Activated T-cell treated with anti-CD3 and anti-CD28 coated beads, Interleukin-2, amount 50 U/mL, for 48 hours (primary cell): ENCODE results near the gene FAM229A.
A peak's percentile ranks its signal among the peaks of the same experiment; 100 is the strongest.
"Not testable (repeated sequence)": the region's sequence is repeated elsewhere in the genome, so short reads cannot be mapped to it uniquely, and the experiment has no call there.

Experiments
- DNase-seq, 2 experiments: peaks; one replicate each; pipeline ENCODE4 v3.0.0-alpha.2; 2020

FAM229A gene, protein sequence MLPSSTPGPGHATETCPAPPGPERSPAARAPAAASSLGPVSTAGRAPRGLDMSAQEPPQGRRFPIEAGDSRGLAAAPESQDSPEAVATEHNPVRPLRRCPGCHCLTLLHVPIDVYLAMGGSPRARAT

DNA sequence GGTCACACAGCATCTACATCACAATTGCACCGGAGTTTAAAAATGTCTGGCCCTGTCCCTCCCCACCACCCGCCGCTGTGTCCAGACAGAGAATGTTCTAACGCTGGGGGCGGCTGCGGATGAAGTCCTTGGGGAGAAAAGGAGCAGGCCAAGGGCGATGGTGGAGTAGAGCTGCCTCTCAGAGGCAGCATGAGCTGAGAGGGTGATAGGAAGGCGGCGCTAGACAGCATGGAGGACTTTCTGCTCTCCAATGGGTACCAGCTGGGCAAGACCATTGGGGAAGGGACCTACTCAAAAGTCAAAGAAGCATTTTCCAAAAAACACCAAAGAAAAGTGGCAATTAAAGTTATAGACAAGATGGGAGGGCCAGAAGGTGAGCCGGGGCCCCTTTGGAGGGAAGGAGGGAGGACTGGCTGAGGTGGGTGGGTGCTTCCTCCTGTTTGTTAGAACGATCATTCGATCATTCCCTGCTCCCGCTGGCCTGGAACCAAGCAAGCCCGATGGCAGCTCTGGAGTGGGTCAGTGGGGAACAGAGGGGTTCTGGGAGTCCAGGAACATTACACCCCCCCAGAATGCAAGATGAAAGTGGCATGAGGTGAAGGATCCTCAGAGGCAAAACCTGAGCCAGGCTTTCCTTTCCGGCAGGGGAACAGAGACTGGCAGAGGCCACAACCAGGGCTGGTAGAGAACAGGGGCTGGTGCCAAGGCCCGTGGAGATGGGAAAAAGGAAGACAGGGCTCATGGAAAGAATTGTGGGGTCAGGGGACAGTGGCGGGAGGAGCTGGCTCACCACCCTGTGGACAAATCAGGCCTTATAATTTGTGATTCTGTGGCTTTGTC is at the start of gene FAM229A, which contains the start of gene TSSK3:
Gene FAM229A, minus strand, starts transcription at position 12 of the 840 bp plus-strand sequence. CDS start 394 bp downstream, outside the sequence.
Gene TSSK3, plus strand, starts transcription at position 66 of the 840 bp plus-strand sequence. Its CDS starts 163 bp downstream, at position 229.
- DNase-seq, result no peak

DNA sequence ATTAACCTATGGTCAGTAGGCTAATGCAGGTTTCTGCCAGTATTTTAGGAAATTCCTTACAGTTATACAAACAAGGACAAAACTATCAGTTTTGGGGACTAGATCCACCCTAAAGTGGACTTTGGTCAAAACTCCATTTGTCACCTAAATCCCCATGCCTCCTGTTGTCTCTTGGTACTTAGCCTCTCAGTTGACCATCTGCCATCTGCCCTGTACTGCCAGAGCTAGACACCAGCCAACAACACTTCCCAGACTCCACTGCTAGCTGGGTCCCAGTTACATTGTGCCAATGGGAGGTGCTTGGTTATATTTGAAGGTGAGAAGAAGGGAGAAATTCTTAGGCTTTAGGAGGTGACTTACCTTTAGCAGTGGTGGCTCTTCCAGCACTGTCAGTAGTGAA is 49.0 kb upstream of the FAM229A start:
- DNase-seq, result no peak

DNA sequence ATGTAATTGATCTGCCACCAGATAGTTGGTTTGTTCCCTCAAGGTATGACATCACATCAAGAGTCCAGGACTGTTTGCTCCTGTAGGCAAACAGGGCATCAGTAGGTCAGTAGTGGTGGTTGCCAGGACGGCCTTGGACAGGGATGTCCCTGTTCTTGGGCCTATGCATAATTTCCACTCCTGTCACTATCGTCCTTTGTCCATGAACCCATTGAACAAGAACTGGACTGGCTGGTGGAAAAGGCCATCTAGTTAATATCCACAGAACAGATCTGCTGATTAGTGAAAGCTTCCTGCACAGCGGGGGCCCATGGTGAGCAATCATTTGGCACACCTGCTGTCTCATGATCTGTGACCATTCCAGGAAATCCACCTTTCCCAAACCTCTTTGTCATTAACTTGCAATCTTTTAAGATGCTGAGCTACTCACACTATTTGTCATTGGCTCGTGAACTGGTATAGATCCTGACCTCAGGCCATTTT is 44.4 kb upstream of the FAM229A start:
- DNase-seq, result no peak

DNA sequence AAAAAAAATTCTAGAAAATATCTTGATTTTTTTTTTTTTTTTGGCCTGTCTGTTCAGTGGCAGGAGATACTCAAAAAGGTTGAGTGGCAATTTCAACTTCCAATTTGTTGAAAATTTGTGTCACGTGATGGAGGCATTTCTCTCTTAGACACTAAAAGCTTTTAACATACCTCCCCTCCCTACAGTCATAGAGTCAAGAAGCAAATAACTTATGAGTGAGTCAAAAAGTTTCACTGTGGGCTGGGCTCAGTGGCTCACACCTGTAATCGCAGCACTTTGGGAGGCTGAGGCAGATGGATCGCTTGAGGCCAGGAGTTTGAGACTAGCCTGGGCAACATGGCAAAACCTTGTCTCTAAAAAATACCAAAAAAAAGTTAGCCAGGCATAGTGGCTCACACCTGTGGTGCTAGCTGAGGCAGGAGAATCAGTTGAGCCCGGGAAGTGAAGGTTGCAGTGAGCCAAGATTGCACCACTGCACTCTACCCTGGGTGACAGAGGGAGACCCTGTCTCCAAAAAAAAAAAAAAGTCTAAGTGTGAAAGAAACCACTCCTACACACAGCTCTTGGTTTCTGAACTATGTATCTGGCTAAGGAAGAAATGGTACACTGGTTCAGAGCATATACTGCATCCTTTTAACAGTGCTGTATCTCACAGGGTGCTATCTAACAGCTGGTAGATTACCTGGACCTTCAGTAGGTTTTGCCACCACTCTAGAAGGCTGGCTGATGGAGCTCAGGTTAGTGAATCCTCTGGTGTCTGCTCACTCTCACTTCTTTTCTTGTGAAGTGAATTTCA is 43.6 kb upstream of the FAM229A start:
- no peak for DNase-seq

DNA sequence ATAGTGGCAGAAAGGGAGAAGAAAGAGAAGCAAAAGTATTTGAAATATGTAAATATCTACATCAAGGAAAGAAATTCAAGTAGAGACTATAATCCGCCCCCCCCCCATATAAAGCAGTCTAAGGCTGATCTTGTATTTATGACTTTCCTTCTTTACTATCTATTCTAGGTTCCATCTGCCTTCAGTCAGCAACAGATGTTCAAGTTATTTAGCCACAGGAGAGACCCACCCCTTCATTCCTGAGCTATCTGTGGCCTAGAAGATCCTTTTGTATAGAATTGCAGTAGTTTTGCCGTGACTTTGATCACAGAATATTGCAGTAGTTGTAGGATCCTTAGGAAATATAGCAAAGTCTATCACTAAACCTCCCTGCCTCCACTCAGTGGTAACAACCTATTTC is 42.7 kb upstream of the FAM229A start:
- DNase-seq, result no peak

DNA sequence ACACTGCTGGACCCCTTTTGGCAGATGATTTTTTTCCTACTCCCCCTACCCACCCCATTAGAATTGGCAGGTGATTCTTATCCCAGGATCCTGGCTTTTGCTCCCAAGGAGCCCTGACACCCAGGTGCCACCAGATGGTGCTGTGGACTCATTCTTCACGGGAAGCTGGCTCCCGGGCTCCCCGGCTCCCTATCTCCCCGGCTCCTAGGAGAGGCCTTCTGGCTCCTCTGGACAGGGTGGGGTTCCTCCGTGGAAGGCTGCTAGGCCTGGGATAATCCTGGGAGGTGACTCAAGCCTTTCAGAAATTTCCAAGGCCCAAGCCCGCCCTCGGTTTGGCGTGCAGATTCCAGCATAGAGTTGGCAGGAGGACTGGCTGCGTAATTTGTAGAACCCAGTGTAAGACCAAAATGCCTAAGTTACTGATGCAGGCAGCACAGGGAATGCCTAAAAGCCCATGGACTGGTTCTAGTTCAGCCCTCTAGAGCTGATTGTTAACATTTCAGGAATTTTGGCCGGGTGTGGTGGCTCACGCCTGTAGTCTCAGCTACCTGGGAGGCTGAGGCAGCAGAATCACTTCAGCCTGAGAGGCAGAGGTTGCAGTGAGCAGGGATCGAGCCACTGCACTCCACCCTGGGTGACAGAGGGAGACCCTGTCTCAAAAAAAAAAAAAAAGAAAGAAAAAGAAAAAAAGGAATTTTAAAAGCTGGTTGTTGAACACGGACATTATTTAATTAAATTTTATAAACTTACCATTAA is 38.8 kb upstream of the FAM229A start:
- peak; percentile 74 to 75 for DNase-seq

DNA sequence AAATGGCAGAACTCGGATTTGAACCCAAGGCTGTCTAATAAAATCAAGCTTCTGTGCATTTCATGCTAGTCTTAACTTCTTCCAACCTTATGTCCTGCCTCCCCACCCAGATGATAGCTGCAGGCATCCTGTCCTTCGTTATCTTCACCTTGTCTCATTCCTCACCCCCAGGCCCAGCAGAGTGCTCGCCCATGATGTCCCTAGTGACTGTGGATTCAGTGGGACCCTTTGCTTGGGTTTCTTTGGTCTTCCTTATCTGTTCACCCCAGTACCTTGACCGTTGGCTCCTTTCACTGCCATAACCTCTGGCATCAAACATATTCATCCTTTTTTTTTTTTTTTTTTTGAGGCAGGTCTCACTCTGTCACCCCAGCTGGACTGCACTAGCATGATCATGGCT is 37.6 kb upstream of the FAM229A start:
- no peak for DNase-seq

DNA sequence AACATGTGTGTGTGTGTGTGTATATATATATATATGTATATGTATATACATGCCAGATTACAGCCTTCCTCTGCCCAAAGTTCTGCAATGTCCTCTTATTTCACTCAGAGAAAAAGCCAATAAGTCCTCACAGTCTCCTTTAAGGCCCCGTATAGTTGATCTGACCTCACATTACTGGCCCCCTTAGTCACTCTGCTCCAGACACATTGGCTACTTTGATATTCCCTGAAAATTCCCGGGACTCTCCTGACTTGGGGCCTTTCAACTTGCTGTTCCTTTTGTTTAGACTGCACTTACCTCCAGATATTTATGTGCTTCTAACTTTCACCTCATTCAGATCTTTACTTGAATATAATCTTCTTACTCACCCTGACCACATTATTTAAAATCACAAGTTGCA is 36.1 kb upstream of the FAM229A start:
- no peak for DNase-seq

DNA sequence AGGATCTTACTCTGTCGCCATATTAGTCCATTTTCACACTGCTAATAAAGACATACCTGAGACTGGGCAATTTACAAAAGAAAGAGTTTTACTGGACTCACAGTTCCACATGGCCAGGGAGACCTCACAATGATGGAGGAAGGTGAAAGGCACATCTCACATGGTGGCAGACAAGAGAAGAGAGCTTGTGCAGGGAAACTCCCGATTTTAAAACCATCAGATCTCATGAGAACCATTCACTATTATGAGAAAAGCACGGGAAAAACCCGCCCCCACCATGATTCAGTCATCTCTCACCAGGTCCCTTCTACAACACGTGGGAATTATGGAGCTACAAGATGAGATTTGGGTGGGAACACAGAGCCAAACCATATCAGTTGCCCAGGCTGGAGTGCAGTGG is 34.2 kb upstream of the FAM229A start:
- not testable (repeated sequence) for DNase-seq

DNA sequence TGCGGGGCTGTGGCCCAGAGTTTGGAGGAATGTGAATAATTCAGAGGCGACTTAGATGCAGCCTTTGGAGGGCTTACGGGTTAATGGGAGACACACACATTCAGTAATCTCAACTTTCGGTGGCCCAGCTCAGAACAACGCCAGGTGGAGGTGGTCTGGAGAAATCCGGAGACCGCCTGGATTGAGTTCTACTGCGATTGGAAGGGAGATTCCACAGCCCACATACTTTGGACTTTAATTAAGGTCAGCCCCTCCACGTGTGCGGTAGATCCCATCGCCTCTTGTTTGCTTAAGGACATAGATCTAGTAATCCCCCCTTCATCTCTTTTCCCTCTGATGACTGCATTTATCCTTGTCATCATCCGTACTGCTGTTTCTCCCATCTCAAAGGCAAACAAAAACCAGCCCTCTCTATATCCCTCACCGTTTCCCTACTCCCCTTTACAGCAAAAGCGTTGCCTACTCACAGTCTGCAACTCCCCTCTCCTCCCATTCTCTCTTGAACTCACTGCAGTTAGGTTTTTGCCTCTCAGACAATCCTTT is 32.7 kb upstream of the FAM229A start:
- no peak for DNase-seq

DNA sequence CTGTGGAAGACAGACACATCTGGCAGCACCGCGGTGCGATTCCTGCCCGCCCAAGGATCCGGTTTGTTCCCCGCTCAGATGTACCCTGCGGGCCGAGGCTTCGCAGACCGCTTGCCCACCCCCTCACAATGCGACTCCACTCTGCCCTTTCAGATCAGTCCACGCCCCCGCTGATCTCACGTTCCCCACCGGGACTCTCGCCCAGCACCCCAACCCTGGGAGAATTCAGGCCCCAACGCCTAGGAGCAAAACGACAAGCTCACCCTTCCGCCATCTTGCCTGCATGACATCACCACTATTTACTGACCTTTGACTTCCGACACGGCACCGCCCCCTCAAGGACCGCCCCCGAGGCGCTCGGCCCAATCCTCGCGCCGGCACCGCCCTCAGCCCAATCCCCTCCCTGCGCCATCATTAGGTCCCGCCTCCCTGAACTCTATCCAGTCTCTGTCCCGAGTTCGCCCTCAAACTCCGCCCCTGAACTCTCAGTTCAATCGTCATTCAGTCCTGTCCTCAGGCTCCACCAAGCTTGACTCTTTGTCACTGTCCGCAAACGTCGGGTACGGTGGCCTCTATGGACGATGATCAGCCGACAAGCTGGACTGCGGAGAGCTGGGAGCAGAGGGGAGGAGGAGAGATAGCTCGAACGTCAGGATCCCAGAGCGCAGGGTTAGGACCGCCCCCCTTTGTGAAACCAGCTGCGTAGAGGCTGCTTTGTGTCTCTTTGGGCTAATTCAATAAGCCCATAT is 32.0 kb upstream of the FAM229A start, which contains the start of gene BSDC1:
Gene BSDC1, minus strand, starts transcription at position 301 of the 749 bp plus-strand sequence. Its CDS starts 27 bp downstream, at position 274.
- DNase-seq, result peak; percentile 99

DNA sequence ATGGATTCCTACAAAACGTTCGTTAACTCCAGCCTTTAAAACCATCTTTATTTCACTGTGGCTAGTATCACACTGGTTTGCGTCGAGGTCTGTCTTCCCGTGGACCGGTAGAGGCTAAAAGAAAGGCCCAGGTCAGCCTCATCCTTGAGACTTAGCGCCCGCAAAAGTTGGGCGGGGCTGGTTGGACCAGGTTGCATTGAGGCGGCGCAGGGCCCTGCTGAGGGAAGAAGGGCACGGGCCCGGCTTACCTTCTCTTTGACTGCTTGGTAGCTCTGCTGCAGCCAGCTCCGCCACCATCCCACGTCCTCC is 31.5 kb upstream of the FAM229A start:
- no peak for DNase-seq

DNA sequence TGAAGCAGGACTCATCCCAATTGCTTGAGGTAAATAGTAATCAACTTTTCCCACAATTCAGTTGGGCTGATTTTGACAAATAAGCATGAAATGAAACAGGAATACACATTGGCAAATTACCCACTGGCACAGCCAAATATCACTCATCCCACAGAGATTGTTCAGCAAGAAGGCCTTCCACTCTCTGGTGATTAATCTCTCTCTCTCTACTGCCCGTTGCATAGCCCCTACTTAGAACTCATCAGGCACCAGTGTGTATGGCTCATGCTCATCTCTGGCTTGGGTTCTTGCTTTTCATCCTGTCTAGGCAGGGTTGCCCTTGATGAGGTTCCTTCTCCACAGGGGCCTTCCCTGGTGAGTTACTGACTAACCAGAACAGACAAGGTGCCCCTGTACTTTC is 30.9 kb upstream of the FAM229A start:
- no peak for DNase-seq

DNA sequence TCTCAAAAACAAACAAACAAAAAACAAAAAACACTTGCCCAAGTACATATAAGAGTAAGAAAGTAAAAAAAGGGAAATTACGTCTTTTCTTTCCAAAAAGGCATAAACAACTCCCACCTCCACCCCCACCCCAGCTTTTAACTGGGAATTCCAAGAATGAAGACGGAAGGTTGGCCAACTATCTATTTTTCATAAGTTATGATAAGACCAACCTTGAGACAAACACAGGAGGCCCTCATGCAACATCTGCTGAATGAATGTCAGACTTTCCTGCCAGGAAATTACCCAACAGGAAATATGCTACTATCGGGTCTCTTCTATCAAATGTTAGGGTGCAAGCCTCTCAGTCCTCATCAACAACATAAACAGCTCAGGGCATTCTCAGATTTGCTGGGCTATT is 30.0 kb upstream of the FAM229A start:
- DNase-seq, result no peak

DNA sequence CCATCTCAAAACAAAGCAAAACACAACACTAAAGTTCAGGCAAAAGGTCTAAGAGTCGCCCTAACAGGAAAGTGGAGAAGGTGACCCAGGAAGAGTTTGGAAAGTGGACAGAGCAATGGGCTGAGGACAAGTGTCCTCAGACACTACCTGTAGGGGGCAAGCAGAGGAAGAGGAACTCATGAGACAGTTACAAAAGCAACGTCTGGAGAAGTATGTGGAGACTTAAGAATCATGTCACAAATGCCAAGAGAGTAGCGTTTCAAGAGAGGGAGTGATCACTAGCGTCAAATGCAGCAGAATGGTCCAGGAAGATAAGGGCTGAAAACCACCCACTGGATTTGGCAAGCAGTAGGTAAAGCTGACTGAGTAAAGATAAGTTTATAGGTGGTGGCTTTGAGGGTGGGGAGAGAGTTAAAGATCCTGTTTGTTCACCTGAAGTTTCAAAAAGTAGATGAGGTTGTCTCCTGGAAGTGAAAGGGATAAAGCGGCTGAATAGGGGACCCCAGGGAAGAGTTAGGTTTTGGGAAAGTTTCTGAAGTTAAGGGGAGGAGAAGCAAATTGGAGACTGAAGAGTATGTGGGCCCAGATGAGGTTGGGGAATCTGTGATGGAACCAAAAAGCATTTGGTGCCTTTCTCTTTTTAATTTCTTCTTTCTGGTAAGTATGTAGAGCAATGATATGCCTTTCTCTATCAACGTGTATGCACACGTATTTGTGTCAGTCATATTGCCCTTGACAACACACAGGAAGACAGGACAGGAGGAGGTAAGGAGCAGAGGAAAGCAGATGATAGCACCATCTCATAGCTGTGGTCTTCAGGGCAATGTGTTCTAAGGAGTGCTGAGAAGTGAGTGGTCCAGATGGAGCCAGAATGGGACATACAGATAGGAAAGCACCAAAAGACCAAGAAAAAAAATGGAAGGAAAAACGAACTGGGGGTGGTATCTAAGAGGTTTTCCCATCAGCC is 28.9 kb upstream of the FAM229A start:
- no peak for DNase-seq

DNA sequence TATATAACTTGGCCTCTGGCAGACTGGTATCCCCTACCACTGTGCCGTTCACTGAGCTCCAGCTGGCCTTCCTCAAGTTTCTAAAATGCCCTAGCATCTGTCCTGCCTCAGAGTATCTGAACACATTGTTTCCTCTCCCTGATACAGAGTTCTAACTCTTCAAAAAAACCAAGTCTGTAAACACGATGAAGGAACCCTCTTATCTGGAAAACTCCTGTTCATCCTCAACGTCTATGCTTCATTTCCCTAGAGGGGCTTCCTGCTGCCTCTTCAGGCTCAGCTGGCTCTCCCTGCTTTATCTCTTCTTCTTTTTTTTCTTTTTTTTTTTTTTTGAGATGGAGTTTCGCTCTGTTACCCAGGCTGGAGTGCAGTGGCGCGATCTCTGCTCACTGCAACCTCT is 26.4 kb upstream of the FAM229A start:
- no peak for DNase-seq

DNA sequence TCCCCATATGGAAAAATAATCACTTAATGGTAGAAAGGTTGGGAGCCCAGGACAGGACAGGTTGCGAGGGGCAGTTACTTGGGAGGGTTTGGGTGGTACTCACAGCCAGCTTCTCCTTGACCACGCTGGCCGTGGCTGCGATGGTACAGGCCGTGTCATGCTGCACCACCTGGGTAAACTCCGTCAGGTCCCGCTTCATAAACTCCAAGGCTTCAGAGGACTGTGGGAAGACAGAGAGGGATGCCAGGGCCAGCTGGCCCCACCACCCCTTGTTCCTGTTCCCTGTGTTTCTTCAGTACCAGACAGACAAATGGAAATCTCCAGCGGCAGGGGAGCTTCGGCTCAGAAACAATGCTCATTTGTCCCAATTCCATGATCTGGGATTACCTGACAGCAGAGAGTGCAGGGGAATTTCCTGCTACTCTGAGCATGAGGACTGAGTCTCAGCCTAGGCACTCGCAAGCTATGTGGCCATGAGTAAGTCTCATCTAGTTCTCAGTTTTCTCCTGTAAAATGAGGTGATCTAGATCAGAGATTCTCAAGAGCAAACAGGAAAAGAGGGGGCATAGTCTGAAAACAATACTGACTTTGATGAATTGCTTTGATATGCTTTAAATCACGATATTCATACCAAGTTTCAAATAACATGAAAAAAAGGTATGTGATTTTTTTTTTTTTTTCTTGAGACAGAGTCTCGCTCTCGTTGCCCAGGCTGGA is 24.5 kb upstream of the FAM229A start:
- no peak for DNase-seq

DNA sequence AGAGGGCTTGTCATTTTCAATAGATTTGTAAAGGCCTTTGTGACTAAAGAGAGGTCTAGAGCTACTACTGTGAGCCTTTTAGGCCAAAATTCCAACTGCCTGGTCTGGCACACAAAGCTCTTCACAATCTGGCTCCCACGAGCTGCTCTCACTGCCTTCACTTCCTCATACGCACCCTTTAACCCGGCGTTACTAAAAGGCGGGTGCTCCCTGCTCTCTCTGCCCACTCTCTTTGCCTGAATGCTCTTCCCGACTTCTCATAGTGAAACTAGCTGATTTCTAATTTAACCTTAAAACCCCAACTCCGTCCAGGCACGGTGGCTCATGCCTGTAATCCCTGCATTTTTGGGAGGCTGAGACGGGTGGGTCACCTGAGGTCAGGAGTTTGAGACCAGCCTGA is 17.8 kb upstream of the FAM229A start:
- DNase-seq, result no peak

DNA sequence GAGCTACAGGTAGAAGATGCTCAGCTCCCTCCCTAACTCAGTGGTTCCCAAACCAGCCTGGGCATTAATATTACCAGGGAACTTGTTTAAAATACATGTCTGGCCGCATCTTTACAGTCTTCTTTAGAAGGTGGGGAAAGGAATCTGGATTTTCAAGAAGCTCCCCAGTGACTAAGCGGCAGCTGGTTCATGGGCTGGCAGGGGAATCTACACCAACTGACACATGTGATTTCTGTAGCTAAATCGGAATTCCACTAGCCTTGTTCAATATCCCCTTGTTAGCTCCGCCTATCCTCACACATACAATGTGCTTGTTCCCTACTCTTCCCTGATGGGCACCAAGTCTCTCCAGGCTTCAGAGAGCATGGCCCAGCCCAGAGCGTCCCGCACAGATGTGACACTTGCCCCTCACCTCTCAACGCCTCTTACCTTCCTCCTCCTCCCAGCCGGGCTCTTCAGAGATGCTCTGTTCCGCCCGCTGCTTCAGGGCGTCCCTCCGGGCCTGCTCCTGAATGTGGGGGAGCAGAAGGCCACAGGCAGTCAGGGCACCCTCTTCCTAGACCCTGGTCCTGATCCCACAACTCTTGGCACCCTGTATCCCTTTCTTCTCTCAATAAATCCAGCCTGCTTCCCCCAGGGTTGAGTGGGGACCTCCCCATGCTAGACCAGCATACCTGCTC is 15.4 kb upstream of the FAM229A start:
- no peak for DNase-seq
